Raji (cell line): Measurements from ENCODE around the gene ZNF488.

Source experiments
- POLR2A ChIP-seq: IDR thresholded peaks from 2 replicates; pipeline ENCODE4 v1.6.1; 2011; ENCODE audit warnings: low read depth, low read length, control low read depth; ENCODE audit not compliant: insufficient read depth

The ZNF488 gene

DNA sequence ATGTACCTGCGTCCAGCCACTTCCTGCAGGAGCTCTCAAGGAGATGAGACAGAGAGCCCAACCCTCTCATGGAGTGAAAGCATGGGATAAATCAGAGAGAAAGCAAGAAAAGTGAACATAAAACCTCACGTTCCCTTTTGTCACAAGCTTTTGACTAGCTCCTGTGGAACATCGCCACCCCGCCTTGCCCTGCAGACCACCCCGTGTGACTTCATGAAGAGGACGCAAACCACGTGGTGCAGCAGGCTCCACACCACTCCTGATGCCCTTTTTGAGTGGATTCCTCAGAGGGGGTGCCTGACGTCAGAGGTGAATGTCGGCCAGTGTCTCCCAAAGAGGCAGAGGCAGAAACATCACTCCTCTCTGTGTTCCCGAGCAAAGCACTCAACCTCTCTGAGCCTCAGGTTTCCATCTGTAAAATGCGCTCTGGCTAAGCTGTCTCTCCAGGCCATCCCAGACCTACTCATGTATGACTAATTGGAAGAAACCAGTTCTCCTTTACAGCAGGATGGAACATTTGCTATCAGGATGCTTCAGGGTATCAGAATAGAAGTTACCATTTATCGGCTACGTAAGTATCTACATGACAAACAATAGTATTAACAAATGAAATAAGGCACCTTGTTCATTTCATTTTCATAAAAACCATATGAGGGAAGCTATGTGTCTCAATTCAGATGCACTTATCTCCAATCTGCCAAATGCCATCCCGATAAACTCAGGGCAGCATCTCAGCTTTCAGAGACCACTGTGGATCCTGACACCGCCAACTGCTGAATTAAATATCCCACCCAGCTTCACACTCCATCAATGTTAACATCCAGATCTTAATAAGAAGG is 5.3 kb downstream of the ZNF488 start:
- TF ChIP-seq POLR2A: no peak

DNA sequence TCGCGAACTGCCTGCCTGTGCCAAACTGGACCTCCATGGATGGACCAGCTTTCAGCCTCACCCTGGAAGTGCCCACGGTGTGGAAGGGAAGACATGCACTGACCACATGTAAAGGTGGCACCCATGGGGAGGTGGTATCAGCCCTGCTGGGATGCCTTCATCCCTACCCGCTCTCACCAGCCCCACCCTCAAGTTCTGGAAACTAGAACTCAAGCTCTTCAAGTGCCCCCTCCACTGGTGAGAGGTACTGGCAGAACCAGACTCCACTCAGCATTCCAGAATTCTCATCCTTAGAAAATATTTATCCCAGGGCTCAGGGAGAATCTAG is 5.9 kb downstream of the ZNF488 start:
- no peak for TF ChIP-seq POLR2A

DNA sequence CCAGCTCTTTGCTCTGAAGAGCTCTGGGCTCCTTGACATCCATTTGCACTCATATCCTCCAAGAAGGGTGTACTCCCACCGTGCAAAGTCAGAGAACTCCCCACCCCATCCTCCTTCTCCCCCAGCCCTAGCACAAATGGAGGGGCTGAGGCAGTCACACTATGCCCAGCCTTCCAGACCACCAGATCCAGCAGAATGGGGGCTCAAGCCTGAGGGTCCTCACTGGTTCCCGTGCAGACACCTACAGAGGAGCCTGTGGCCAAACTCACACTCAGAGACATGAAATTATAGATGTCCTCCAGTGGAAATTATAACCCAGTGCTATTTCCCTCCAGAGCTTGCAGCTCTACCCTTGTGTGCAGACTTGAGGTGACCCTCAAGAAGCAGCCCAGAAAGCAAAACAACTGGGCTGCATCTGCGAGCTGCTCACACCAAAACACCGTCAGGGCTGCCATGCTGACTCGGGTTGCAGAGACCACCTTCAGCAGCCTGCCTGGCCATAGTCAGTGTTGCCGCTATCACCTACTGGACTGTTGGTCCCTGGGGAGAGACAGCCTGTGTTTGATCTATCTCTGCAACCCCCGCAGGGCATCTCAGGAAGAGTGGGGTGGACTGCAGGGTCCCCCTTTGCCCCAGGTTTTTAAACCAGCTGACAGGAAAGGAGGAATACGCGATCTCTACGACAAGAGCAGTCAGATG is 7.4 kb downstream of the ZNF488 start:
- TF ChIP-seq POLR2A: no peak

DNA sequence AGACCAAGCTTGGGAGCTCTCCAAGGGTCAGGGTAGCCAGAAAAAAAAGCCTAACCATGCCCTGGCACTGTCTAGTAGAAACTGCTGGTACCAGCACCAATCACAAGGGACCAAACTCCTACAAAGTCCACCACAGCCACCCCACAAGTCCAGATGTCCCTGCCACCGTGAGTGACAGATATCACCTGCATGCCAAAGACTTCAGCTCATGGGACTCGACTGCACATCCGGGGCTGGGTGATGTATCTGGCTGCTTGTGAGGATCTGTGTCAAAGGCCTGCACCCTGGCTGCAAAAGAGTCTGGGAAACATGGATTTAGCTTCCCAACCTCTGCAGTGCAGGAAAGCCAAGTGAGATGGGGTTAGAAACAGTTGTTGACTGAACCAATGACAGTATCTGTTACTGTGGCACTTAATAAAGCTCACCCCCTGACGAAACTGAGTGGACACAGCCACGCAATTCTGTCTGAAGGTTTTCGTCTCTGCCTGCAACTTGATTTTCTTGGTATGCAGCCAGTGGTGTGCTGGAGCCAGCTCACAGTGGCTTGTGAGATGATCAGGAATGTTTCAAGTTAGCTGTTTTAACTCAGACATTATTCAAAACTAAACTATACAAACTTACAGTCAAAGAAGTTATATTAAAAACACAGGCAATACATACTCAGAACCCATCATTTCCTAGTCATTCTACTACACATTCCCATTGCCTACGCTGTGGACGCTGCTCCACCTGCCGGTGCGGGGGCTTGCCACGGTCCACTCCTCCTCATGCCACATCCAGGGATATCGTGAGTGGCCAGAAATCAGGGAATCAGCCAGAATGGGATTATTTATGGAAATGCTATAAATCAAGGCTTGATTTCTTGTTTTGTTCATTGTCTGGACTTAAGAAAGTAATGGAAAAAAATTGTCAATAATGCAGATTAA is 9.2 kb downstream of the ZNF488 start:
- no peak for TF ChIP-seq POLR2A

DNA sequence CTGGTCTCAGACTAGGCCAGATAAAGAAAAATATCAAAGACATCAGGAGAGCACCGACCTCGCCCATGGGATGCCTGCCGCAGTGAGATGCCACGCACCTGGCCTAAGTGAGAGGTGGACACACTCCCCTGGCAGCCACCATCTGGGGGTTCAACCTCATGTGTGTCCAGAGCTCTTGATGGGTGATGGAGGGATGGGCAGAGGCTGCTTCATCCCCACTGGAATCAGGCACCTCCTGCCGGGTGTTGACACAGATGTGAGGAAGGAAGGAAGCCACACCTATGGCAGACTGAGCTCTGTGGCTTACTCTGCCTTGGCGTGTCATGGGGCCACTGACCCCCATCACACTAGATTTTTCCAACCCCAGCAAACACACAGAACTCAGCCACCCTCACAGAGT is 11.4 kb downstream of the ZNF488 start:
- TF ChIP-seq POLR2A: no peak

DNA sequence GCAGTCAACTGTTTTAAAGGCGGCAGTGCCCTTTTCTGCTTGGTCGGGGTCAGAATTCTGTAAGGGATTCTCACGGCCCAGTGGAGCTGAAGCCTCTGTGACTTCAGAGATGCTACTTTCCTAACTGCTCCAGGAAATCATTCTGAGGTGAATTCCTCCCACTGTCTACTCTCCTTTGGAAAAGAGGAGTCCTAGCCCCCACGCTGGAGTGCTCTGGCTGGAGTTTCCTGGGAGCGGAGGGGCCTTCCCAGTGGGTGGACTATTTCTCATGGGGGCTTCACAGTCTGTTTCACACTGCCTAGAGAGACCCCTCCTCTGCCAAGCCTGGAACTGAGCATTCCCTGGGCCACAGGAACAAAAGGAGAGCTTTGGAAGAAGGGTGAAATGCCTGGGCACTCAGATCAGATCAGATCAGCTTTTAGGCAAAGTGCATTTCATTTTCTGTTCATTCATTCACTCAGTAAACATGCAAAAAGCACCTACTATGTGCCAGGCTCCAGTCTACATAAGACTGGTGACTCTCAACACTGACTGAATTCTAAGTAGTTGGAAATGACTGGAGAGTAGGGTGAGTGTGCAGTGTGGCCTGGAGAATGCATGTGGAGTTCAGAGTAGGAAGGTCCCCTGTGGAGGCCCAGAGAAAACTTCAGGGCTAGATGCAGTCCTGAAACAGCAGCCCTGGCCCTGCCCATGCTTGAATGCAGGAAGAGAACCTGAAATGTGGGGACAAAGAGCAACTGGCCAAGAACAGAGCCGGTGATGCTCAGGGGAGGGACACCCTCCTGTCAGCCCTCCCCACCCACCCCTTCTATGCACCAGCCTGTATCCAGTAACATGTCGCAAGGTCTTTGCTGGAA is 12.2 kb downstream of the ZNF488 start:
- no peak for TF ChIP-seq POLR2A

DNA sequence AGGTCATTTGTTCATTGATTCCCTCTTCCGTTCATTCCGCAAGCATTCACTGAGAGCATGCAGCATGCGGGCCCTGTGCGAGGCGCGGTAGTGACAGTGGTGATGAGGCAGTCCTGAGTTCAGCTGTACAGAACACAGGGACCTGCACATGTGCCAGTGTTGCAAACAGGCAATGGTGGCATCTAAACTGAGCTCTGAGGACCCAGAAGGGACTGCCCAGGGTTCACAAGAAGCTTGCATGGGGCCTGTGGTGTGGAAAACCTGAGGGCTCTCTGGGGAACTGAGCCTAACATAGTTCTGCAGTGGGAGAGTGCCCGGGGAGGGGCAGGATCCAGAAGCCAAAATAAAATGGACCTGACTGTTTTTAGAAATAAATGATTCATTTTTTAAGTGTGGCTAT is 13.2 kb downstream of the ZNF488 start:
- TF ChIP-seq POLR2A: no peak

DNA sequence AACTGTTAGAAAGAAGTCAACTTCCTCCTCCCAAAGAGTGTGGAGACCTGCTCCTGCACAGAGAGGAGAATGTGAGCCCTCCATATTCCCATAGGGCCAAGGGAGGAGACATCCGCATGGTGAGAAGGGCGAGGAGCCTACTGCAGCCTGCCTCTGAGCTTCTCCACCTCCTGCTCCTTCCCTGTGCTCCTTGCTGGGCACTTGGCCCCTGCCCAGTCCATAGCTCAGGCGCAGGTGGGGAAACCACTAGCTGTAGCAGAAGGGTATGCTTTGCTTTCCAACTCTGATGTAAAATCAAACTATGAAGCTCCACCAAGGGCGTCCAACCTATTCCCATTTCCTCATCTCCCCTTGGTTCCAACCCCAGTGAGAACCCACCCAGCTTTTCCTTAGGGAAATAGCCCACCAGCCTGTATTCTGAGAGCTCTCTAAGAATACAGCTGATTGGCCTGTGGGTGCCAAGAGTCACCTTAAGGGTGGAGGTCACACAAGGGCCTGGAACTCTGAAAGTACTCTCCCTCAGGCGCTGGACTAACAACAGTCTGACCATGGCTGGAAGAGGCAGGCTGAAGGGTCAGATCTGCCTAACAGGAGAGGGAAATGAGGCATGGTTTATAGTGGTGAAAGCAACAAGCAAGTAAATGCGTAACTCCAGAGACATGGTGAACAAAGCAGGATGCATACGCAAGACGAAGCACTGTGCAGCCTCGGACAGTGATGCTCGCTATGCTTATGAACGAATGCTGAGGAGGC is 13.9 kb downstream of the ZNF488 start:
- TF ChIP-seq POLR2A: no peak

DNA sequence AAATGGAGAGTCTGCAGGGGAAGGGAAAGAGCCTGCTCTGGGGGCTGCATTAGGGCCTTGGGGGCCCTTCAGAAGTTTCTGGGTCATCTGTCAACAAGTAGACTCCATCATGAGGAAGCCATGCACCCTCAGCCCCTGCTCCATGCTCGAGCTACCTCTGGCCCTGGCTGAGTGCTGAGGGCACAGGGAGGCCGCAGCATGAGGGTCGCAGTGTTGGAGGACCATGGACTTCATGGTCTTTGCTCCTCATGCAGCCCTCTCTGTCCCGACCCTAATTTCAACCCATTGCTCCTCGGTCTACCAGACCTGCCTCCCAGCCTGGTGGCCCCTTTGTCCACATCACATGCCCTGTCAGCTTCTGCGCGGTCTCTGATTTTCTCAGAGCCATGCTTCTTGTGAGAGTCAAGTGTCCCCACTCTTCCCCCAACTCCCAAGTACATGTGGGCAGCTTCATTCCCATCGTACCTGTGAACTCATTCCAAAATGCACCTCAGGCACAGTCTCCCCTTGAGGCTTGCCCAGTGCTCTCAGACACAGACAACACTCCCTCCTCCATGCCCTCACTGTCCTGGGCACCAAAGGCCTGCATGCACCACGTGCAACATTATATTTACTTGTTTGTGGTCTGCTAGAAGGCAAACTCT is 14.7 kb downstream of the ZNF488 start:
- TF ChIP-seq POLR2A: no peak

DNA sequence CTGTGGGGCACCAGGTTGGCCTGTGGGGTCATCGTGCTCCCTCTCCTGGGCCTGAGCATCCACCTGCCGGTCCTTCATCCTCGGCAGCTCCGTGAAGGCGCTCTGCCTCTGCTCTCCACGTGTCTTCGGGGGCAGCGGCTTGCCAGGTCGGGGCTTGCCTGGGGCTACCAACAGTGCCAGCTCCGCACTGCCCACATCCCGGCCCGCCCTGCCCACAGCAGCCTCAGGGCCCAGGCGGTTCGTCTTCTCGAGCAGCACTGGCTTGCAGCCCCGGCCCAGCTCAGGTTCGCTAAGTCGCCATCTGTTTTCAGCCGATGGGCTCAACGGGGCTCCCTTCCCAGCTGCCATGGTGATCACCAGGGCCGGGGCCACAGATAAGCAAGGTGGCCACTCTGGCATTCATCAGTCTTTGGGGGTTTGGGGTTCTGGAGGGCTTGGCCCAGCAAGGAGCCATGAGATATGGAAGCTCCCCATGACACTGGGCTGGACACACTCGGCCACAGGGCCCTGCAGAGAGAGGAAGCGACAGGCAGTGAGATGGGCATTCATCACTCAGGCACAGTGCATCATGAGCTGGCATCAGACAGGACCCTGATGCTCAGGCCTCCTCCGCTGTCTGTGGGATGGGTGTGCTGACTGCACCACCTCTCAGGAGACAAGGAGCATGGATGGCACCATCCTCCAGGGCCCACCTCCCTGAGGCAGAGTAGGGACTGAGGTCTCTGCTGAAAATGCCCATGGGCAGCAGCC is 15.5 kb downstream of the ZNF488 start:
- no peak for TF ChIP-seq POLR2A

DNA sequence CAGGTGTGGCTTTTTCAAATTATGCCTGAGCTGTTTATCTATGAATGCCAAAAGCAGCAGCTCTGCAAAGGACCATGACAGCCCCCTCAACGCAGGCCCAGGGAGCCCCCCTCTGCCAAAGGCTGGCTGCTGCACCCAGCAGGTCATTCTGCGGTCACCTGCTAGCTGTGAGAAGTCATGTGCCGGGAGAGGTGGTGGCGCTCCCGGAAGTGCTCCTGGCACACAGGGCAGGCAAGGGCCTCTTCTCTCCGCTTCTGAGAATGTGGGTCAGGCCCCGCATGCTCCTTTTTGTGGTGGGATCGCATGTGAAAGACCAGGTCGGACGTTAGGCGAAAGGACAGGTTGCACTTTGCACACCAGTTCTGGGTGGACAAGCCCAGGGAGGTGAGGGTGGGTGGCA is 16.4 kb downstream of the ZNF488 start:
- TF ChIP-seq POLR2A: no peak

DNA sequence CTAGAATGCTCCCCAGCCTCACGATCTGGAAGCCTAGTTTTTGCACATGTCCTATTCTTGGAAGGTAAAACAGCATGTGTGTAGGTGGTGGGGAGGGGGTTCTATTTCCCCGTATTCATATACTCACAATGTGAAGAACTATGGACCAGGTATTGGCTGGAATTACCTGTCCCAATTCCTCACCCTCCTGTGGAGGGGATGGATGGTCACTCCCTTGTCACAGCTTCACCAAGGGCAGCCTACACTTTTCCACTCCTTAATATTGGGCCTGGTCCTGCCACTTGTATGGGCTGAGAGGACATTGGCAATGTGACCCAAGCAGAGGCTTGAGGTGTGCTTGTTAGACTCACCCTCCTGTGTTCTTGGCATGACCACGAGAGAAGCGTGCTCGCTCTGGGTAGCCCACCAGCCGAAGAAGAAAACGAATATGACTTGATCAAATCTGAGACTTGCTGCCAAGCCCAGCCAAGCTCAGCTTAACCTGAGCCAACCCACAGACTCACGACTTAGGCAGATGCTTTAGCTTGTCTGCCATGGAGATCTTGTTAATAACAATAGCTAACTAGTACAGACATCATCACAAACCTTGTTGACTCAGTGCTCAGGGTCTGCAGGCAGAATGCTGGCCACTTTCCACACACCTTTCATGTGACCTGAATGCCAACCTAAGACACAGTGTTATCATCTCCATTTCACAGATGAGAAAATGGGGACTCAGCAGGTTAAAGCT is 17.2 kb downstream of the ZNF488 start:
- TF ChIP-seq POLR2A: no peak
